NCI-H128 (cell line): Measurements from ENCODE around the gene CCDC127.
"Not testable (repeated sequence)": the region's sequence is repeated elsewhere in the genome, so short reads cannot be mapped to it uniquely, and the experiment has no call there.

Experiments used
- DNase-seq: peaks from one replicate; lab custom pipeline; 2025; ENCODE audit not compliant: unreplicated experiment; lab: John Stamatoyannopoulos, UW

The CCDC127 gene

GRCh38 chr5:204001-204400 is 14.0 kb downstream of the CCDC127 start:
- DNase-seq, result no peak

DNA sequence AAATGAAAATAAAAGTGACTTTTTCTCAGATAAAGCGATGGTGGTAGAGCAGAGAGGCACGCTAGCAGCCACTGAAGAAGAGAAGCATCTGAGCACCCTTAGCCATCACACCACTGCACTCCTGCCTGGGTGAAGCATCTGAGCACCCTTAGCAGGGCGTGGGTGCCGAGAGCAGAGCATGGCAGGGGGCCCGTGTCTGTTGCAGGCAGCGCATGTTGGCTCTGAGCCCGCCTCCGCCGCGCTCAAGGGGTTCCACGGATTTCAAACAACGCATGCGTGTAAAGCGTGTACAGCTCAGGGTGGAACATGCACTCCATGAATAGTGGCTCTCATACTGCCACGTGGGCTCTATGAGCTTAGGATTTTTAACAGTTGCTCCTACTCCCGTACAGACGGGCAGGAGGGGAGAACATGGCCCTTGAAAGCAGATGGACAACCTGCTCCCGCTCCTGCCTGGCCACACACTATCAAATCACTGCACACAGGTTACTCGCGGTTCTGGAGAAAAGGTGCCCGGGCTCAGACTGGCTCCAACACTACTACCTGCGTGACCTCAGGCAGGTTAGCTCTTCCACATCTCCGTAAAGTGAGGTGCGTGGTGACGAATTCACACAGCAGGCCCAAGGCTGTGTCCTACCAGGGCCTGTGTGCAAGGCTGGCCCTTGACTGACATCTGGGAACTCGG is 14.6 kb downstream of the CCDC127 start:
- DNase-seq, result no peak

GRCh38 chr5:201672-202071 is 16.3 kb downstream of the CCDC127 start:
- DNase-seq, result no peak

DNA sequence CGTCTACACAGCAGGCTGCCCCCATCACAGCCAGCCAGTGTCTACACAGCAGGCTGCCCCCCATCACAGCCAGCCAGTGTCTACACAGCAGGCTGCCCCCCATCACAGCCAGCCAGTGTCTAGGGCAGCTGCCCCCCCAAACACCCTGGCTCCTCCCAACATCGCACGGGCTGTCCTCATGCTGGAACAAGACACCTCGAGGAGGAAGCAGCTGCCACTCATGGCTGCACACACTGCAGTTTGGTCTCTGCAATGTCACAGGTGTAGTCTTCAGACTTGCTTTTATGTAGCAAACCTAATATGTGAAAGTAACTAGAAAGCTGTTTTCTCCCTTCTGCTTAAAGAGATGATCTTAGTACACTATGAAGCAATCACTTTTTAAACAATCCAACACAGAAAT is 17.0 kb downstream of the CCDC127 start:
- no peak for DNase-seq

GRCh38 chr5:199950-200645 is 17.9 kb downstream of the CCDC127 start:
- no peak for DNase-seq

DNA sequence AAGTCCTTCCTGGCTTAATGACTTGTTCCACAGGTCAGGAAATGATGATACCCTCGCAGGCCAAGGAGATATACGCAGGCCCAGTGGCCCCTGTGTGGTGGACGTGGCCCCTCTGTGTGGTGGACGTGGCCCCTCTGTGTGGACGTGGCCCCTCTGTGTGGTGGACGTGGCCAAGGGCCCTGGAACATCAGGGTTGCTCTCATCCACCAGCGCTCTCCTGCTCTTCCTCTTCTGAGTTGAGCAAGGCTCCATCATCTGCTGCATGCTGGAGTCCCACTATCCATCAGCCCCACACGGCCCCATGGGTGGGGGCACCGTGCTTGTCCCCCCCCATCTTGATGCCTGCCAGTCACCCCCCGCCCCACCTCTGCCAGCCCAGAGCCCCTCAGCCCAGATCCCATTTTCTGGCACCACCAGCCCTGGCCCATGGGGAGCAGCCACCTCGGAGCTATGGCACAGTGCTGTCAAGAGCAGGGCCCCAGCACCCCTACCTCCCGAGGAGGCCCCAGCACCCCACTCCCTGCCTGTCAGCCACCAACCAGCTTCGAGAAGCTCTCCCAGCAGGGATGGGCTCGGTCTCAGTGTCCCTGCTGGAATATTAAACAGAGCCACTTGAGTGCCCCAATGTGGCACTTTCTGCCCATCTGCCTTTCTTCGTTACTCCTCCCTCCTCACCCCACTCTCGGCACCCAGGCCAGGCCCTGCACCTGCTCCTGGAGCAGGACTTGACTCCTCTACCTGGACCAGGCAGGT is 18.6 kb downstream of the CCDC127 start:
- DNase-seq, result no peak

- no peak for DNase-seq
Measured at GRCh38 chr5:198516-199196, 19.3 kb downstream of the CCDC127 start.

GRCh38 chr5:197892-198489 is 20.0 kb downstream of the CCDC127 start:
- no peak for DNase-seq

DNA sequence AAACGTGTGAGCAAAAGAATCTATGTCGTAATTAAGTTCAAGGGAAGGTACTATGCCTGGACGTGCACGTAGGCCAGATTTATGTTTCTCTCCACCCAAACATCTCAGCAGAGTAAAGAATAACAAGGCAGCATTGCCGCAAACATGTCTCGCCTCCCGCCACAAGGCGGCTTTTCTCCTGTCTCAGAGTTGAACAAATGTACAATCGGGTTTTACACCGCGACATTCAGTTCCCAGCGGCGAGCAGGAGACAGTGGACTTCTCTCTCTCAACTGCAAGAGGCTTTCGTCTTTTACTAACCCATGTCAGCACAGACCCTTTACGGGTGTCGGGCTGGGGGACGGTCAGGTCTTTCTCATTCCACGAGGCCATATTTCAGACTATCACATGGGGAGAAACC is 20.9 kb downstream of the CCDC127 start:
- DNase-seq, result not testable (repeated sequence)

DNA sequence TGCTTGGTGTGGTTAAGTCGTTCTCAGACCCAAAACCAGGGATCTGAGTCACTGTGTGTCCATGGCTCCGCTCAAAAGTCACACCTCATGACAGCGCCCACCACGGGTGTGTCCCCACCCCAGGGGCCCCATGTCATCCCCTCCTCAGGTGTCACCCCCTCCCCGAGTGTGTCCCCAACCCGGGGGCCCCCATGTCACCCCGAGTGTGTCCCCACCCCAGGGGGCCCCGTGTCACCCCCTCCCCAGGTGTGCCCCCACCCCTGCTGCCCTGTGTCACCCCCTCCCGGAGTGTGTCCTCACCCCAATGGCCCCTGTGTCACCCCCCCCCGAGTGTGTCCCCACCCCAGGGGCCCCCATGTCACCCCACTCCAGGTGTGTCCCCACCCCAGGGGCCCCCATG is 21.6 kb downstream of the CCDC127 start:
- DNase-seq, result no peak

DNA sequence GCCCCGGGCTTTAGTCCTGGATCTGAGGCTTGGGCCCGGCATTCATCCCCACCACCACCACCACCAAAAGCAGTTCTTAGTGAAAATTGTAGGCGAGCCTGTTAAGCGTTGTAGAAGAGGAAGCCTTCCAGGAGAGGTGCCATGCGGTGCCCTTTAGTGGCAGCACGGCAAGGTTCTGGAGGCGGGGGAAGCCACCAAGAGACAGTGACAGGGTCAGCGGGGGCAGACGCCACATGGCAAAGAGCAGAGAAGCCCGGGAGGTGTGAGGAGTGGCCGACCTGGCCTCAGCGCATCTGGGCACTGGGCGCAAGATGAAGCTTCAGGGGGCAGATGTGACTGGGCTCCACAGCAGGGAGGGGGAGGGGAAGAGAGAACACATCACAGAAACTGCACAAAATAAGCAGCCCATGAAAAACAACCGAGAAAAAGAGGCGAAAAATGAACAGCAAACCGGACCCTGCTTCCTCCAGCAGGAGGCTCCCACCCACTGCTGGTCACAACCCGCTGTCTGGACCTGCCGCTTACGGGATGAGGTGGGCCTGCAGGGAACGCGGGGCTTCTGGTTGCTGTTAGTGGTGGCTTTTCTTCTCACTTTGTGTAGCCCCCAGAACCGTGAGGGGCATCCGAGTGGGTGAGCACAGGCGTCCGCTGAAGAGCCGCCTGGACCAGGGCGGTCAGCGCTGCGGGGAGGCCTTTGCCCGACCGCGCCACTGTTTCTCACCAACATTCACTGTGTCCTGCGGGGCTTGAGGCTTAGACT is 22.4 kb downstream of the CCDC127 start:
- DNase-seq, result no peak

DNA sequence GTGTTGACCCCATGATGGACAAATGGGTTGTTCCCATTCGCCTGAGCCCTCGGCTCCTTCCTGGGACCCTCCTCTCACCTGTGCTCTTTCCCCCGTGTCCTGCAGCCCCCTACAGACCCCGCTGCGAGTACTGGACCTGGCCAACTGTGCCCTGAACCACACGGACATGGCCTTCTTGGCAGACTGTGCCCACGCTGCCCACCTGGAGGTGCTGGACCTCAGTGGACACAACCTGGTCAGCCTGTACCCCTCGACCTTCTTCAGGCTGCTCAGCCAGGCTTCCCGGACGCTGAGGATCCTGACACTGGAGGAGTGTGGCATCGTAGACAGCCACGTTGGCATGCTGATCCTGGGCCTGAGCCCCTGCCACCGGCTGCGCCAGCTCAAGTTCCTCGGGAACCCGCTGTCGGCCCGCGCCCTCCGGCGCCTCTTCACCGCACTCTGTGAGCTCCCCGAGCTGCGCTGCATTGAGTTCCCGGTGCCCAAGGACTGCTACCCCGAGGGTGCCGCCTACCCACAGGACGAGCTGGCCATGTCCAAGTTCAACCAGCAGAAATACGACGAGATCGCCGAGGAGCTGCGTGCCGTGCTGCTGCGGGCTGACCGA is 23.2 kb downstream of the CCDC127 start:
- DNase-seq, result no peak

DNA sequence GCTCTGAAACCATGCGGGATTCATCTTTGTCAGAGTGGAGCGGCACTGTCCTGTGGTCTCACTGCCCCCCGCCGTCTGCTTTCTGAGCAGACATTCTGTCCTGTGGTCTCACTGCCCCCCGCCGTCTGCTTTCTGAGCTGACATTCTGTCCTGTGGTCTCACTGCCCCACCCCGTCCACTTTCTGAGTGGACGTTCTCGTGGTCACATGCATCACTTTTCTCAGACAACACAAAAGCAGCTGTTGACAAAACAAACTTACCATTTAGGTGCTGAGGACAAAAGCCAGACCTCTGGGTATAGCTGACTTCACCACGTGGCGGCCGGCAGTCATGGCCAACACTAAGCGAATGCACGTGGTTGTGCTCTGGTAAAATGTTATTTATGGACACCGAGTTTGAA is 23.9 kb downstream of the CCDC127 start:
- no peak for DNase-seq

- DNase-seq, result no peak
Measured at GRCh38 chr5:192970-193831, 24.8 kb downstream of the CCDC127 start.

DNA sequence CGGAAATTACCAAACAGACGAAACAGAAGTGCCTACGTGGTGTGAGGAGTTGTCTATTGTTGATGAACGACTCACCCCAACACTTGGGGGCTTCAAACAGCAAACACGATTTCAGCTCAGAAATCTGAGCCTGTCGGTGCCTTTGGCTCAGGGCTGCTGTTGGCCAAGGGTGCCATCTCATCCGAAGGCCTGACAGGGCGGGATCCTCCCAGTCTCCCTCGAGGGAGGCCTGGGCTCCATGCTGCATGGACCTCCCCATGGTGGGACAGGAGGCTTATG is 25.3 kb downstream of the CCDC127 start:
- no peak for DNase-seq

DNA sequence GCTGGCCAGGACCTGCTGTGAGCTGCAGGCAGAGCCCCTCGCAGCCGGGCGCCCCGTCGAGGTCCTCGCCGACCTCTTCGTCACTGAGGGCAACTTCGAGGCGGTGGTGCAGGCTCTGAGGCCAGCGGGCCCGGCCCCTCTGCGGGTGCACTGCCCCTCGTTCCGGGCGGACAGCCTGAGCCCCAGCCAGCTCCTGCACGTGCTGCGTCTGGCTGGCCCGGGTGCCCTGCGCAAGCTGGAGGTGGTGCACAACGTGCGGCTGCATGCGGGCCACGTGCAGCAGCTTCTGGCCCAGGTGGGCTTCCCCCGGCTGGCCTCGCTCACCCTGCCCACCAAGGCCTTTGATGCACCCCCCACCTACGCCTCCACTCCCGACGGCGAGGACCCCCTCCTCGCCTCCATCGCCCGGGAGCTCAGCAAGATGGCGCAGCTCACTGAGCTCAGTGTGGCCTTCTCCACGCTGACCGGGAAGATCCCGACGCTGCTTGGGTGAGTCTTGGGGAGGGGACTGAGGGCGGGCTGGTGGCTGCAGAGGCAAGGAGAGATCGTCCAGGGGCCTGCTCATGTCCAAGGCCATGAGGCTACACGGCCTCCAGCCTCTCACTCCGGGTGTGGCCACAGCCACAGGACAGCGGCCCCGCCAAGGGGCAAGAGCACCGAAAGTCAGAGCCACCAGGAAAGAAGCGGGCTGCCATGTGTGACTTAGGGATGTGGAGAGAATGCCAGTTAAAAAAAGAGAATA is 25.8 kb downstream of the CCDC127 start:
- DNase-seq, result no peak

- DNase-seq, result no peak
Measured at GRCh38 chr5:191036-191948, 26.7 kb downstream of the CCDC127 start, which contains the start of gene LRRC14B. TSS of gene LRRC14B (plus strand) at chr5:191495. CDS start at chr5:191539, 44 bp downstream.
